ENCODE data around the gene LRP3.

LRP3 gene

DNA sequence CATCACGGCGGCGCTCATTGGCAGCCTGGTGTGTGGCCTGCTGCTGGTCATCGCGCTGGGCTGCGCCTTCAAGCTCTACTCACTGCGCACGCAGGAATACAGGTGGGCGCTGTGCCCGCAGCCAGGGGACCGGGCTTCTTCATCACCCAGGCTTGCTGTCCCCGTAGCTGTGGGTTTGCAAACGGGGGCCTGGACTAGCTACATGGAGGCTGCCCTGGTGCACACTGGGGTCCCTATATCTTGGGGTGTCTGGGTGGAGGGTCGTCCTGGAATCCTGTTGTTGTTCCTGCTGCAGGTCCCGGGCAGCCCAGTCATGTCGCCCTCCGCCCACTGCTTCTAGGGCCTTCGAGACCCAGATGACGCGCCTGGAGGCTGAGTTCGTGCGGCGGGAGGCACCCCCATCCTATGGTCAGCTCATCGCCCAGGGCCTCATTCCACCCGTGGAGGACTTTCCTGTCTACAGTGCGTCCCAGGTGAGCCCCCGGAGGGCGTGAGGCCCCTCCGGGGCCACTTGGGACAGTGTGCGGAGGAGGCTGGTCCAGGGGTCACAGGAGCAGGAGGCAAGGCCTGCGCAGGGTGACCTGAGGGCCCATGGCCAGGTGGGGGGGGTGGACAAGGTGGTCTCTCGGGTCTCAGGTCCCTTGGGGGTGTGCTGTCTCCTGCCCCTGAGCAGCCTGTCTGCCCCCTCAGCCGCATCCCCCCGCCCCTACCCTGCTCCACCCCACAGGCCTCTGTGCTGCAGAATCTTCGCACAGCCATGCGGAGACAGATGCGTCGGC lies 12.3 kb downstream of the LRP3 start:
- H4K20me1 ChIP-seq (ENCODE audit: control insufficient read depth, insufficient read depth, low read depth, low read length): no peaks in the 10 kb centered on the region
- no peaks in the 10 kb centered on the region for H3K9me3 ChIP-seq (ENCODE audit: control insufficient read depth, insufficient read depth, low read length)
- H3K4me2 ChIP-seq (ENCODE audit: low read length): no peak overlapping the region
- H3K79me2 ChIP-seq (ENCODE audit: control insufficient read depth, low read length): no peaks in the 10 kb centered on the region
- no peak overlapping the region for H3K4me3 ChIP-seq (ENCODE audit: low read length)
- no peak overlapping the region for H3K27ac ChIP-seq (ENCODE audit: low read depth, low read length)
- H3K4me1 ChIP-seq (ENCODE audit: control insufficient read depth, low read length): no peaks in the 10 kb centered on the region
- H3F3A ChIP-seq (ENCODE audit: control insufficient read depth, insufficient read depth): no peaks in the 10 kb centered on the region
- H3K36me3 ChIP-seq (ENCODE audit: control insufficient read depth, low read length): no peaks in the 10 kb centered on the region
- no peaks in the 10 kb centered on the region for H3K27me3 ChIP-seq (ENCODE audit: control insufficient read depth, low read length)
- no peaks in the 10 kb centered on the region for H3K9me2 ChIP-seq (replicated peaks; ENCODE audit: control insufficient read depth, low read length)
- TF ChIP-seq, protein P1, sequence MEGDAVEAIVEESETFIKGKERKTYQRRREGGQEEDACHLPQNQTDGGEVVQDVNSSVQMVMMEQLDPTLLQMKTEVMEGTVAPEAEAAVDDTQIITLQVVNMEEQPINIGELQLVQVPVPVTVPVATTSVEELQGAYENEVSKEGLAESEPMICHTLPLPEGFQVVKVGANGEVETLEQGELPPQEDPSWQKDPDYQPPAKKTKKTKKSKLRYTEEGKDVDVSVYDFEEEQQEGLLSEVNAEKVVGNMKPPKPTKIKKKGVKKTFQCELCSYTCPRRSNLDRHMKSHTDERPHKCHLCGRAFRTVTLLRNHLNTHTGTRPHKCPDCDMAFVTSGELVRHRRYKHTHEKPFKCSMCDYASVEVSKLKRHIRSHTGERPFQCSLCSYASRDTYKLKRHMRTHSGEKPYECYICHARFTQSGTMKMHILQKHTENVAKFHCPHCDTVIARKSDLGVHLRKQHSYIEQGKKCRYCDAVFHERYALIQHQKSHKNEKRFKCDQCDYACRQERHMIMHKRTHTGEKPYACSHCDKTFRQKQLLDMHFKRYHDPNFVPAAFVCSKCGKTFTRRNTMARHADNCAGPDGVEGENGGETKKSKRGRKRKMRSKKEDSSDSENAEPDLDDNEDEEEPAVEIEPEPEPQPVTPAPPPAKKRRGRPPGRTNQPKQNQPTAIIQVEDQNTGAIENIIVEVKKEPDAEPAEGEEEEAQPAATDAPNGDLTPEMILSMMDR (IDR thresholded peaks at IDR 0.05; ENCODE audit: low read depth, low read length, poor library complexity, severe bottlenecking): no peak
- TF ChIP-seq EZH2phosphoT487 (IDR thresholded peaks at IDR 0.05; ENCODE audit: borderline replicate concordance, low read length): no peak

DNA sequence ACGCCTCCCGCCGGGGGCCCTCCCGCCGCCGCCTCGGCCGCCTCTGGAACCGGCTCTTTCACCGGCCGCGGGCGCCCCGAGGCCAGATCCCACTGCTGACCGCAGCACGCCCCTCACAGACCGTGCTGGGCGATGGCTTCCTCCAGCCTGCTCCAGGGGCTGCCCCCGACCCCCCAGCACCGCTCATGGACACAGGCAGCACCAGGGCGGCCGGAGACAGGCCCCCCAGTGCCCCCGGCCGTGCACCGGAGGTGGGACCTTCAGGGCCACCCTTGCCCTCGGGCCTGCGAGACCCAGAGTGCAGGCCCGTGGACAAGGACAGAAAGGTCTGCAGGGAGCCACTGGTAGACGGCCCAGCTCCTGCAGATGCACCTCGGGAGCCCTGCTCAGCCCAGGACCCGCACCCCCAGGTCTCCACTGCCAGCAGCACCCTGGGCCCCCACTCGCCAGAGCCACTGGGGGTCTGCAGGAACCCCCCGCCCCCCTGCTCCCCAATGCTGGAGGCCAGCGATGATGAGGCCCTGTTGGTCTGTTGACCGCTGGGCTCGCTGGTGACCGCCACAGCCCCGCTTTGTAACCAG lies 13.0 kb downstream of the LRP3 start:
- Histone ChIP-seq H3K9me3 (ENCODE audit: control insufficient read depth, insufficient read depth, low read length) (no peaks in the 10 kb centered on the region), H3K9me2 (replicated peaks; ENCODE audit: control insufficient read depth, low read length) (no peaks in the 10 kb centered on the region), H3K27me3 (ENCODE audit: control insufficient read depth, low read length) (no peaks in the 10 kb centered on the region), H3K4me2 (ENCODE audit: low read length) (no peak overlapping the region), H3K4me1 (ENCODE audit: control insufficient read depth, low read length) (no peaks in the 10 kb centered on the region), H3K27ac (ENCODE audit: low read depth, low read length) (no peak overlapping the region), H3F3A (ENCODE audit: control insufficient read depth, insufficient read depth) (no peaks in the 10 kb centered on the region), H4K20me1 (ENCODE audit: control insufficient read depth, insufficient read depth, low read depth, low read length) (no peaks in the 10 kb centered on the region), H3K36me3 (ENCODE audit: control insufficient read depth, low read length) (no peaks in the 10 kb centered on the region), H3K79me2 (ENCODE audit: control insufficient read depth, low read length) (no peaks in the 10 kb centered on the region), H3K4me3 (ENCODE audit: low read length) (no peak overlapping the region)
- TF ChIP-seq, protein P1 (IDR thresholded peaks at IDR 0.05; ENCODE audit: low read depth, low read length, poor library complexity, severe bottlenecking): no peak
- no peak for TF ChIP-seq EZH2phosphoT487 (IDR thresholded peaks at IDR 0.05; ENCODE audit: borderline replicate concordance, low read length)

DNA sequence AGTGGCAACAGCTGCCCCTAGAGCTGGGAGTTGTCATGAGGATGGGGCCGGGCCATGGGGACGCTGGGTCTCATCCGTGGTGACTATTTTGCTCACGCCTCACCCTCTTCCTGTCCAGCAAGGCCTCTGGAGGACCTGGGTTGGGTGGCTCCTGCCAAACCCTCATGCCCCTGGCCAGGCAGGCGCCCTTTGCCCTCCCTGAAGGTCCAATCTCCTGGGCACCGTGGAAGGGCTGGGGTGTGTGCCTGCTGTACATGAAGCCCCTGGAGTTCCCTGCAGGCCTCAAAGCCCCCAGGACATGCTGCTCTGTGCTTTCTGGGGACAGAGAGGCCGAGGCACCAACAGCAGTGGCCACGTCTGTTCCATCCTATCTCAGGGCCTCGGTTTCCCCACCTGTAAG lies 13.8 kb downstream of the LRP3 start:
- H3K36me3 ChIP-seq (ENCODE audit: control insufficient read depth, low read length): no peaks in the 10 kb centered on the region
- no peaks in the 10 kb centered on the region for H3K27me3 ChIP-seq (ENCODE audit: control insufficient read depth, low read length)
- no peaks in the 10 kb centered on the region for H3F3A ChIP-seq (ENCODE audit: control insufficient read depth, insufficient read depth)
- no peaks in the 10 kb centered on the region for H3K79me2 ChIP-seq (ENCODE audit: control insufficient read depth, low read length)
- TF ChIP-seq, protein P1 (IDR thresholded peaks at IDR 0.05; ENCODE audit: low read depth, low read length, poor library complexity, severe bottlenecking): no peak
- no peak for TF ChIP-seq EZH2phosphoT487 (IDR thresholded peaks at IDR 0.05; ENCODE audit: borderline replicate concordance, low read length)
- H3K27ac ChIP-seq (ENCODE audit: low read depth, low read length): no peak overlapping the region
- H4K20me1 ChIP-seq (ENCODE audit: control insufficient read depth, insufficient read depth, low read depth, low read length): no peaks in the 10 kb centered on the region
- H3K4me3 ChIP-seq (ENCODE audit: low read length): no peak overlapping the region
- H3K4me2 ChIP-seq (ENCODE audit: low read length): no peak overlapping the region
- H3K9me2 ChIP-seq (replicated peaks; ENCODE audit: control insufficient read depth, low read length): no peaks in the 10 kb centered on the region
- no peaks in the 10 kb centered on the region for H3K9me3 ChIP-seq (ENCODE audit: control insufficient read depth, insufficient read depth, low read length)
- no peaks in the 10 kb centered on the region for H3K4me1 ChIP-seq (ENCODE audit: control insufficient read depth, low read length)

Data from DOHH2 (cell line).